HPDE6-E6E7 (cell line): ENCODE measurements around the gene SETBP1.

Experiments
- DNase-seq: peaks from one replicate; pipeline ENCODE4 v3.0.0; 2011; ENCODE audit warnings: missing footprints; ENCODE audit errors: extremely low spot score

The SETBP1 gene

GRCh38 chr18:44680273-44681075 lies at the start of gene SETBP1:
TSS of gene SETBP1 (plus strand) at chr18:44680888. CDS start at chr18:44701347, 20,459 bp downstream.
- DNase-seq: no peak

GRCh38 chr18:44632469-44633145 lies 48.1 kb upstream of the SETBP1 start:
- DNase-seq: no peak

- DNase-seq: no peak
These were observed 45.1 kb upstream of the SETBP1 start for GRCh38 chr18:44635546-44635945.

- DNase-seq: no peak
These were observed 44.4 kb upstream of the SETBP1 start for GRCh38 chr18:44636241-44636640.

GRCh38 chr18:44637210-44638033 lies 43.3 kb upstream of the SETBP1 start:
- peak; percentile 42 for DNase-seq

- no peak for DNase-seq
These were observed 42.6 kb upstream of the SETBP1 start for GRCh38 chr18:44638034-44638540.

GRCh38 chr18:44638811-44639210 lies 41.9 kb upstream of the SETBP1 start:
- no peak for DNase-seq

GRCh38 chr18:44643004-44643403 lies 37.7 kb upstream of the SETBP1 start:
- no peak for DNase-seq

- peak; percentile 25 for DNase-seq
These were observed 29.2 kb upstream of the SETBP1 start for GRCh38 chr18:44651478-44651877.

GRCh38 chr18:44651918-44652572 lies 28.6 kb upstream of the SETBP1 start:
- DNase-seq: no peak

- DNase-seq: no peak
These were observed 28.0 kb upstream of the SETBP1 start for GRCh38 chr18:44652722-44653121.

- DNase-seq: peak; percentile 66
These were observed 26.1 kb upstream of the SETBP1 start for GRCh38 chr18:44654573-44654972.

GRCh38 chr18:44655435-44655834 lies 25.3 kb upstream of the SETBP1 start:
- no peak for DNase-seq

- DNase-seq: no peak
These were observed 20.9 kb upstream of the SETBP1 start for GRCh38 chr18:44659771-44660170.

GRCh38 chr18:44668270-44668975 lies 12.3 kb upstream of the SETBP1 start:
- DNase-seq: no peak

- DNase-seq: no peak
These were observed 8.8 kb upstream of the SETBP1 start for GRCh38 chr18:44671914-44672313.

GRCh38 chr18:44672506-44672905 lies 8.2 kb upstream of the SETBP1 start:
- DNase-seq: no peak

GRCh38 chr18:44673256-44673880 lies 7.3 kb upstream of the SETBP1 start:
- no peak for DNase-seq

GRCh38 chr18:44677933-44678332 lies 2.8 kb upstream of the SETBP1 start:
- DNase-seq: no peak

- DNase-seq: no peak
These were observed 2.0 kb upstream of the SETBP1 start for GRCh38 chr18:44678725-44679055.
